Peyer's patch (tissue), 4 donors: ENCODE measurements around the gene FBXO45. TPM values are rescaled to one million over a fixed set of nuclear protein-coding genes. Genes with fewer than 3 reads are reported as not detected.
A peak's percentile ranks its signal among the peaks of the same experiment; 100 is the strongest.

Source experiments
- DNase-seq, 3 donors: peaks; one replicate each; pipeline ENCODE4 v3.0.0-alpha.2; 2017 to 2019
- H3K27ac ChIP-seq, 4 donors: fragments of 200-600 bp; sonication (generic); one replicate each; pipeline ENCODE4 v1.5.1; 2016 to 2019
- H3K27me3 ChIP-seq, 2 donors: fragments of 200-600 bp; sonication (generic); one replicate each; pipeline ENCODE4 v1.5.1; 2019
- H3K36me3 ChIP-seq, 3 donors: fragments of 200-600 bp; sonication (generic); one replicate each; pipeline ENCODE4 v1.5.1; 2016 to 2019
- H3K4me1 ChIP-seq, 4 donors: fragments of 200-600 bp; sonication (generic); one replicate each; pipeline ENCODE4 v1.5.1; 2016 to 2019
- H3K4me3 ChIP-seq, 4 donors: fragments of 200-600 bp; sonication (generic); 1 replicate in 3 of 4; 2 replicates in 1 of 4; pipeline ENCODE4 v1.5.1; 2016 to 2019; ENCODE audit warnings: mild to moderate bottlenecking in 1 of 4
- H3K9me3 ChIP-seq, 4 donors: fragments of 200-600 bp; sonication (generic); one replicate each; pipeline ENCODE4 v1.5.1; 2016 to 2019; ENCODE audit warnings: mild to moderate bottlenecking in 1 of 4
- POLR2A ChIP-seq, 2 donors: fragments of 450-650 bp; IDR thresholded peaks; one replicate each; pipeline ENCODE4 v1.5.1; 2017; ENCODE audit warnings: antibody characterized with exemption in 2 of 2, mild to moderate bottlenecking in 2 of 2, moderate library complexity in 2 of 2
- total RNA-seq, 4 donors: library from RNA; depleted of rRNA; stranded (reverse); fragments of >200 nt; gene quantifications; one replicate each; pipeline ENCODE4 v1.1.0, GENCODE V29; 2016
- TF ChIP-seq, protein P1 (sequence below), 6 experiments: fragments of 450-650 bp in 4 of 6; fragments of 200-600 bp in 2 of 6; sonication (generic) in 1 of 6; IDR thresholded peaks; one replicate each; pipeline ENCODE4 v1.5.1; 2017 to 2019; ENCODE audit warnings: antibody characterized with exemption in 6 of 6, mild to moderate bottlenecking in 3 of 6, moderate library complexity in 1 of 6

The FBXO45 gene
- total RNA-seq, 4 donors from 2014 or later: 5.0 to 6.5 (median 5.9) TPM

DNA sequence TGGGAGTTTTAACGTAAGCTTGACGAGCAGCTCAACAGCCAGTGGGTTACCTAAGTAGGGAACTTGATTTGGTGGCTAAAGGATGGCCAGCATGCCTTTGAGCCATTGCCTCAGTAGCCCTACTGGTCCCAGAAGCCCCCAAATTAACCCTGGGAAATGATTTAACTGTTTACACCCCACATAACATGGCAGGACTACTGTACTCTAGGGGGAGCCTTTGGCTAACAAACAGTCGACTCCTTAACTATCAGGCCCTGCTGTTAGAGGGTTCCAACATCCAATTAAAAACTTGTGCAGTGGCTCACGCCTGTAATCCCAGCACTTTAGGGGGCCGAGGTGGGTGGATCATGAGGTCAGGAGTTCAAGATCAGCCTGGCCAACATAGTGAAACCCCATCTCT, 43.9 kb upstream of the FBXO45 start:
- no peaks in the 10 kb centered on the region for H3K36me3 ChIP-seq
- H3K4me1 ChIP-seq: no peaks in the 10 kb centered on the region
- no peak for DNase-seq
- TF ChIP-seq, protein P1, sequence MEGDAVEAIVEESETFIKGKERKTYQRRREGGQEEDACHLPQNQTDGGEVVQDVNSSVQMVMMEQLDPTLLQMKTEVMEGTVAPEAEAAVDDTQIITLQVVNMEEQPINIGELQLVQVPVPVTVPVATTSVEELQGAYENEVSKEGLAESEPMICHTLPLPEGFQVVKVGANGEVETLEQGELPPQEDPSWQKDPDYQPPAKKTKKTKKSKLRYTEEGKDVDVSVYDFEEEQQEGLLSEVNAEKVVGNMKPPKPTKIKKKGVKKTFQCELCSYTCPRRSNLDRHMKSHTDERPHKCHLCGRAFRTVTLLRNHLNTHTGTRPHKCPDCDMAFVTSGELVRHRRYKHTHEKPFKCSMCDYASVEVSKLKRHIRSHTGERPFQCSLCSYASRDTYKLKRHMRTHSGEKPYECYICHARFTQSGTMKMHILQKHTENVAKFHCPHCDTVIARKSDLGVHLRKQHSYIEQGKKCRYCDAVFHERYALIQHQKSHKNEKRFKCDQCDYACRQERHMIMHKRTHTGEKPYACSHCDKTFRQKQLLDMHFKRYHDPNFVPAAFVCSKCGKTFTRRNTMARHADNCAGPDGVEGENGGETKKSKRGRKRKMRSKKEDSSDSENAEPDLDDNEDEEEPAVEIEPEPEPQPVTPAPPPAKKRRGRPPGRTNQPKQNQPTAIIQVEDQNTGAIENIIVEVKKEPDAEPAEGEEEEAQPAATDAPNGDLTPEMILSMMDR (IDR thresholded peaks at IDR 0.05): no peak
- TF ChIP-seq POLR2A (IDR thresholded peaks at IDR 0.05): no peak
- no peak overlapping the region for H3K4me3 ChIP-seq
- no peaks in the 10 kb centered on the region for H3K27me3 ChIP-seq
- no peak overlapping the region for H3K27ac ChIP-seq
- H3K9me3 ChIP-seq: peaks cover 0 to 27% (median 4%) of the 10 kb centered on the region in 4 donors

DNA sequence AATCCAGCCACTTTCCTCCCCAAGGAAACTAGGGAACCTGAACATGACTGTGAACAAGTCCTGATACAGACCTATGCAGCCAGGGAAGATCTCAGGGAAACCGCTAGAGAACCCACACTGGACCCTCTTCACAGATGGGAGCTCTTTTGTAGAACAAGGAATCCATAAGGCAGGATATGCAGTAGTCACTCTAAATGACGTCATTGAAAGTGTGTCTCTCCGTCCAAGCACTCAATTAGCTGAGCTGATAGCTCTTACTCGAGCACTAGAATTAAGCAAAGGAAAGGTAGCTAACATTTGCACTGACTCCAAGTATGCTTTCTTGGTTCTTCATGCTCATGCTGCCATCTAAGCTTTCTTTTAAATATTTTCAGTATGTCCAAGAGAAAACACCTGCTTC, 43.3 kb upstream of the FBXO45 start:
- Histone ChIP-seq H3K9me3 (peaks cover 0 to 21% (median 2%) of the 10 kb centered on the region in 4 donors), H3K27me3 (no peaks in the 10 kb centered on the region), H3K4me3 (no peak overlapping the region), H3K4me1 (no peaks in the 10 kb centered on the region), H3K36me3 (no peaks in the 10 kb centered on the region), H3K27ac (no peak overlapping the region)
- DNase-seq: no peak
- no peak for TF ChIP-seq POLR2A (IDR thresholded peaks at IDR 0.05)
- TF ChIP-seq, protein P1 (IDR thresholded peaks at IDR 0.05): no peak

DNA sequence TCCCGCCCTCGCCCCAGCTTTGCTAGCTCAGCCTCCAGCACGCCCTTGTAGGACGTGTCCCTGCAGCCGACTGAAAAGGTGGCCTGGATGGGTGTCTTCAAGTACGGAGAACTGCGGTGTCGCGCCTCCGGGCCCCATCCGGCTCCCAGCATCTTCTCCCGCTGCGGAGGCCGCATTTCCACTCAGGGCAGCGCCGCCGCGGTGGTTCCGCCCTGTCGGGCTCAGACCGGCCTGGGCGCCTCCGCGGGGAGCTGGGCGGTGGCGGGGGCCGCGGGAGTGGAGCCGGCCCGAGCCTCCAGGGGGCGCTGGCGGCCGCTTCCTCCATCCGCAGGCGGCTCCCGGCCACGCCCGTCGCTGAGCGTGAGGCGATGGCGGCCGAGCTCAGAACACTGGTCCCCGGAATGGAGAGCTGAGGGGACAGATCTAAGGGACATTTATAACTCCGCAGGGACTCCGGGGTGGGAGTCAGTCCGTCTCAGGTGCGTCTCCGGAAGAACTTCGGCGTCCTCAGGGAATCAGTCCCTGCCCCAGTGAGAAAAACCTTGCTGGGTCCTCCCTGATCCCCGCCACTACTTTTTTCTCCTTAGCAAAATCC, 39.7 kb upstream of the FBXO45 start:
- Histone ChIP-seq H3K36me3 (no peaks in the 10 kb centered on the region), H3K27ac (peak overlapping the region in 3 of 4 donors; percentile 21 to 45 (median 43)), H3K4me1 (no peaks in the 10 kb centered on the region), H3K27me3 (no peaks in the 10 kb centered on the region), H3K9me3 (peaks cover 0 to 3% (median 0%) of the 10 kb centered on the region in 4 donors), H3K4me3 (peak overlapping the region; percentile 21 to 53 (median 44))
- TF ChIP-seq, protein P1 (IDR thresholded peaks at IDR 0.05): peak; percentile 44 to 74 (median 56)
- TF ChIP-seq POLR2A (IDR thresholded peaks at IDR 0.05): no peak
- peak; percentile 59 to 81 (median 73) for DNase-seq

DNA sequence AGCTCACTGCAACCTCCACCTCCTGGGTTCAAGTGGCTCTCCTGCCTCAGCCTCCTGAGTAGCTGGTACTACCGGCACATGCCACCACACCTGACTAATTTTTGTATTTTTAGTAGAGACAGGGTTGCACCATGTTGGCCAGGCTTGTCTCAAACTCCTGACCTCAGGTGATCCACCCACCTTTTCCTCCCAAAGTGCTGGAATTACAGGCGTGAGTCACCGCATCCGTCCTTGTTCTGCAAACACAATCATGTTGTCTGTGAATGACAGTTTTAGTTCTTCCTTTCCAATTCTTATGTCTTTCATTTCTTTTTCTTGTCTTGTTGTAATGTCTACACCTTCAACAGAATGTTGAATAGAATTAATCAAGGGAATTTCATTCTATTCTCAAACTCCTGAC, 37.0 kb upstream of the FBXO45 start:
- Histone ChIP-seq H3K4me1 (no peaks in the 10 kb centered on the region), H3K27ac (no peak overlapping the region), H3K4me3 (no peak overlapping the region), H3K36me3 (no peaks in the 10 kb centered on the region), H3K27me3 (no peaks in the 10 kb centered on the region), H3K9me3 (peaks cover 0 to 3% (median 0%) of the 10 kb centered on the region in 4 donors)
- DNase-seq: no peak
- TF ChIP-seq POLR2A (IDR thresholded peaks at IDR 0.05): no peak
- TF ChIP-seq, protein P1 (IDR thresholded peaks at IDR 0.05): no peak

DNA sequence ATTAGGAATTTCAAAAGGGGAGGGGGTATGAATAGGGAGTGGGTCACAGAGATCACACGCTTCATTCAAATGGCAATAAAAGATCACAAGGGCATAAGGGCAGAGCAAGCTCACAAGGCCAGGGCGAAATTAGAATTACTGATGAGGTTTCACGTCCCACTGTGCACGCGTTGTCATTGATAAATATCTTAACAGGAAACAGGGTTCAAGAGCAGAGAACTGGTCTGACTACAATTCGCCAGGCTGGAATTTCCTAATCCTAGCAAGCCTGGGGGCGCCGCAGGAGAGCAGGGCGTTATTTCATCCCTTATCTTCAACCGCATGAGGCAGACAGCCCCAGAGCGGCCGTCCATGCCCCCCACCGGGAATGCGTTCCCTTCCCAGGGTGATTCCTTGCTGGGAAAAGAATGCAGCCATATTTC, 35.2 kb upstream of the FBXO45 start:
- Histone ChIP-seq H3K9me3 (peaks cover 0 to 3% (median 0%) of the 10 kb centered on the region in 4 donors), H3K4me1 (no peaks in the 10 kb centered on the region), H3K27ac (no peak overlapping the region), H3K27me3 (no peaks in the 10 kb centered on the region), H3K36me3 (no peaks in the 10 kb centered on the region), H3K4me3 (no peak overlapping the region)
- DNase-seq: no peak
- TF ChIP-seq, protein P1 (IDR thresholded peaks at IDR 0.05): no peak
- no peak for TF ChIP-seq POLR2A (IDR thresholded peaks at IDR 0.05)
